ENCODE measurements around the gene MYADML2.

Gene MYADML2

GRCh38 chr17:81960130-81960958 lies 13.3 kb upstream of the MYADML2 start:
- no peak for DNase-seq (ENCODE audit: low read depth)
- no peak for TF ChIP-seq CTCF (IDR thresholded peaks at IDR 0.05; ENCODE audit: insufficient read depth, low read depth, low read length, missing control alignments)
- H3K4me3 ChIP-seq (ENCODE audit: low read length) = no peak overlapping the region

- peak; percentile 32 for TF ChIP-seq CTCF (IDR thresholded peaks at IDR 0.05; ENCODE audit: insufficient read depth, low read depth, low read length, missing control alignments)
- peak; percentile 57 for DNase-seq (ENCODE audit: low read depth)
- H3K4me3 ChIP-seq (ENCODE audit: low read length) = no peak overlapping the region
Observed at GRCh38 chr17:81959362-81960129, 12.5 kb upstream of the MYADML2 start.

- H3K4me3 ChIP-seq (ENCODE audit: low read length) = no peak overlapping the region
- TF ChIP-seq CTCF (IDR thresholded peaks at IDR 0.05; ENCODE audit: insufficient read depth, low read depth, low read length, missing control alignments) = no peak
- no peak for DNase-seq (ENCODE audit: low read depth)
Observed at GRCh38 chr17:81958633-81959342, 11.8 kb upstream of the MYADML2 start.

GRCh38 chr17:81957691-81958432 lies 10.8 kb upstream of the MYADML2 start:
- H3K4me3 ChIP-seq (ENCODE audit: low read length) = no peak overlapping the region
- no peak for TF ChIP-seq CTCF (IDR thresholded peaks at IDR 0.05; ENCODE audit: insufficient read depth, low read depth, low read length, missing control alignments)
- DNase-seq (ENCODE audit: low read depth) = no peak

- no peak overlapping the region for H3K4me3 ChIP-seq (ENCODE audit: low read length)
- TF ChIP-seq CTCF (IDR thresholded peaks at IDR 0.05; ENCODE audit: insufficient read depth, low read depth, low read length, missing control alignments) = no peak
- no peak for DNase-seq (ENCODE audit: low read depth)
Observed at GRCh38 chr17:81956607-81957589, 9.9 kb upstream of the MYADML2 start.
